Measurements from ENCODE around the gene AADACL3. TPM values are rescaled to one million over a fixed set of nuclear protein-coding genes. Genes with fewer than 3 reads are reported as not detected.

Gene AADACL3, protein sequence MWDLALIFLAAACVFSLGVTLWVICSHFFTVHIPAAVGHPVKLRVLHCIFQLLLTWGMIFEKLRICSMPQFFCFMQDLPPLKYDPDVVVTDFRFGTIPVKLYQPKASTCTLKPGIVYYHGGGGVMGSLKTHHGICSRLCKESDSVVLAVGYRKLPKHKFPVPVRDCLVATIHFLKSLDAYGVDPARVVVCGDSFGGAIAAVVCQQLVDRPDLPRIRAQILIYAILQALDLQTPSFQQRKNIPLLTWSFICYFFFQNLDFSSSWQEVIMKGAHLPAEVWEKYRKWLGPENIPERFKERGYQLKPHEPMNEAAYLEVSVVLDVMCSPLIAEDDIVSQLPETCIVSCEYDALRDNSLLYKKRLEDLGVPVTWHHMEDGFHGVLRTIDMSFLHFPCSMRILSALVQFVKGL
- not detected for total RNA-seq

DNA sequence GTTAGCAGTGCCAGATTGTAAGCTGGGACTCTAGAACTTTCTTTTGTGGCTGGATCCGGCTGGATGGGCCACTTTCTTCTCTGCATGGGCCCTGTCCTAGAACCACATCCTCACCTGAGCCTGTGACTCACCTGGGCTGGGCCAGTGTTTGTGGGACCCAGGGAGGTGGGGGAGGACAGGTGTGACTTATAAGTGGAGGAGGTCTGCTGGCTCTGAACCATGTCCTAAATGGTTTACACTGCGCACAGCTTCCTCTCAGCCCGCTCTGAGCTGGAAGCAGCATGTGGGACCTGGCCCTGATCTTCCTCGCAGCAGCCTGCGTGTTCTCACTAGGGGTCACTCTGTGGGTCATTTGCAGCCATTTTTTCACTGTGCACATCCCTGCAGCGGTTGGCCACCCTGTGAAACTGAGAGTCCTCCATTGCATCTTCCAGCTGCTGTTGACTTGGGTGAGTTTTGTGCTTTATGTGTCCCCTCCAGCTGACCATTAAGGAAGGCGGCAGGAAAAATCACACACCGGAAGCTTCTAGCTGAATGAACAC lies at the start of gene AADACL3:
Gene AADACL3, plus strand, starts transcription at position 215 of the 542 bp plus-strand sequence. Its CDS starts 67 bp downstream, at position 282.

GRCh38 chr1:12745992-12746323 lies 30.0 kb downstream of the AADACL3 start, which contains the start of gene CFAP107:
Gene CFAP107 (plus strand): TSS chr1:12746200. CDS start chr1:12746431, 231 bp downstream.

GRCh38 chr1:12773438-12773837 lies 57.5 kb downstream of the AADACL3 start, which contains the start of gene PRAMEF12:
Gene PRAMEF12 (plus strand): TSS chr1:12773738. CDS start chr1:12774868, 1,130 bp downstream.

Other genes starting within 250 kb of the AADACL3 start
- 10 to 100 TPM; 67.5 to 74.3 TPM for gene DHRS3, start 97.9 kb upstream of the AADACL3 start, total RNA-seq
- not detected for gene AADACL4, start 72.0 kb upstream of the AADACL3 start, total RNA-seq
- gene CFAP107, start 30.1 kb downstream of the AADACL3 start, total RNA-seq, result not detected
- gene PRAMEF12, start 57.6 kb downstream of the AADACL3 start, total RNA-seq, result not detected
- gene PRAMEF1, start 75.3 kb downstream of the AADACL3 start, total RNA-seq, result not detected
- gene PRAMEF11, start 115.3 kb downstream of the AADACL3 start, total RNA-seq, result not detected
- not detected for gene HNRNPCL1, start 132.6 kb downstream of the AADACL3 start, total RNA-seq
- not detected for gene PRAMEF2, start 141.0 kb downstream of the AADACL3 start, total RNA-seq
- gene PRAMEF4, start 170.1 kb downstream of the AADACL3 start, total RNA-seq, result not detected
- not detected for gene PRAMEF10, start 182.2 kb downstream of the AADACL3 start, total RNA-seq
- not detected for gene PRAMEF7, start 200.5 kb downstream of the AADACL3 start, total RNA-seq
- gene PRAMEF6, start 231.5 kb downstream of the AADACL3 start, total RNA-seq, result not detected